Stimulated activated CD4-positive, alpha-beta T cell treated with anti-CD3 and anti-CD28 coated beads, Interleukin-1b, Interleukin-23, amount 100 ng/mL, for 1 hour (primary cell): ENCODE data around the gene SPRED3.
A peak's percentile ranks its signal among the peaks of the same experiment; 100 is the strongest.
"Not testable (repeated sequence)": the region's sequence is repeated elsewhere in the genome, so short reads cannot be mapped to it uniquely, and the experiment has no call there.

ENCODE experiments used
- DNase-seq, 2 donors: peaks; one replicate each; pipeline ENCODE4 v3.0.0-alpha.2; 2020; ENCODE audit warnings: low read depth in 2 of 2

The SPRED3 gene

GRCh38 chr19:38391911-38392464 lies 3.5 kb downstream of the SPRED3 start:
- no peak for DNase-seq

- DNase-seq, result no peak
Measured at GRCh38 chr19:38392707-38393308, 4.3 kb downstream of the SPRED3 start.

- DNase-seq, result peak; percentile 19 to 51
Measured at GRCh38 chr19:38394488-38394887, 6.0 kb downstream of the SPRED3 start.

GRCh38 chr19:38395381-38396114 lies 7.1 kb downstream of the SPRED3 start:
- DNase-seq, result no peak

GRCh38 chr19:38399081-38399480 lies 10.6 kb downstream of the SPRED3 start:
- no peak for DNase-seq

- DNase-seq, result no peak
Measured at GRCh38 chr19:38399537-38399936, 11.0 kb downstream of the SPRED3 start.

GRCh38 chr19:38400361-38400760 lies 11.9 kb downstream of the SPRED3 start:
- no peak for DNase-seq

- no peak for DNase-seq
Measured at GRCh38 chr19:38401148-38401547, 12.7 kb downstream of the SPRED3 start.

GRCh38 chr19:38402623-38402966 lies 14.1 kb downstream of the SPRED3 start:
- no peak for DNase-seq

GRCh38 chr19:38402967-38403674 lies 14.6 kb downstream of the SPRED3 start, which contains the start of gene FAM98C:
TSS of gene FAM98C (plus strand) at chr19:38403093. CDS start at chr19:38403154, 61 bp downstream.
- DNase-seq, result peak; percentile 95

GRCh38 chr19:38404858-38405257 lies 16.4 kb downstream of the SPRED3 start:
- DNase-seq, result no peak

GRCh38 chr19:38405276-38405675 lies 16.8 kb downstream of the SPRED3 start:
- DNase-seq, result no peak

- no peak for DNase-seq
Measured at GRCh38 chr19:38409631-38410133, 21.2 kb downstream of the SPRED3 start.

- not testable (repeated sequence) for DNase-seq
Measured at GRCh38 chr19:38410407-38410806, 21.9 kb downstream of the SPRED3 start.

- no peak for DNase-seq
Measured at GRCh38 chr19:38411041-38411712, 22.7 kb downstream of the SPRED3 start.

GRCh38 chr19:38411898-38412297 lies 23.4 kb downstream of the SPRED3 start:
- DNase-seq, result not testable (repeated sequence)

GRCh38 chr19:38412491-38412890 lies 24.0 kb downstream of the SPRED3 start:
- no peak for DNase-seq

GRCh38 chr19:38412961-38413360 lies 24.5 kb downstream of the SPRED3 start:
- DNase-seq, result no peak

- DNase-seq, result no peak
Measured at GRCh38 chr19:38413416-38413815, 24.9 kb downstream of the SPRED3 start.

- DNase-seq, result no peak
Measured at GRCh38 chr19:38417146-38417543, 28.6 kb downstream of the SPRED3 start.

- DNase-seq, result no peak
Measured at GRCh38 chr19:38417544-38418506, 29.3 kb downstream of the SPRED3 start.
